HG03558 (cell line): ENCODE data around the gene OR51B6.
A peak's percentile ranks its signal among the peaks of the same experiment; 100 is the strongest.
"Not testable (repeated sequence)": the region's sequence is repeated elsewhere in the genome, so short reads cannot be mapped to it uniquely, and the experiment has no call there.

Source experiments
- ATAC-seq: cut with Tn5 transposase; IDR thresholded peaks from one replicate; pipeline ENCODE4 v1.9.1; 2021; ENCODE audit warnings: moderate number of reproducible peaks; ENCODE audit not compliant: unreplicated experiment; ENCODE audit errors: extremely low read depth

The OR51B6 gene, protein sequence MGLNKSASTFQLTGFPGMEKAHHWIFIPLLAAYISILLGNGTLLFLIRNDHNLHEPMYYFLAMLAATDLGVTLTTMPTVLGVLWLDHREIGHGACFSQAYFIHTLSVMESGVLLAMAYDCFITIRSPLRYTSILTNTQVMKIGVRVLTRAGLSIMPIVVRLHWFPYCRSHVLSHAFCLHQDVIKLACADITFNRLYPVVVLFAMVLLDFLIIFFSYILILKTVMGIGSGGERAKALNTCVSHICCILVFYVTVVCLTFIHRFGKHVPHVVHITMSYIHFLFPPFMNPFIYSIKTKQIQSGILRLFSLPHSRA

DNA sequence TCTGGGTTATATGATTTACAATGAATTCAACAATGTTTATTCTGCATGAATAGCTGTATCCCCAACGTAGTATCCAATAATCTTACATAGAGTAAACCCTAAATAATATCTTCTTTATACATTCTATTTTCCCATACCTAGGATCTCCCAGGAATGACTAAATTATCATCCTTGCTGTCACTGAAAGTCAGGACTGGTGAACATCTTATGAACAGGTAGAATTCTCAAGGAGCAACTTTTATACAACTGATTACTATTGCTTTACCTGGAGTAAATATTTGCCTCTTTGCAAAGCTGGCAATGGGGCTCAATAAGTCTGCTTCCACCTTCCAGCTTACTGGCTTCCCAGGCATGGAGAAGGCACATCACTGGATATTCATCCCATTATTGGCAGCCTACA is at the start of gene OR51B6:
Gene OR51B6, plus strand, starts transcription at position 301 of the 400 bp plus-strand sequence. Its CDS starts 0 bp downstream, at position 301.
- ATAC-seq = no peak

DNA sequence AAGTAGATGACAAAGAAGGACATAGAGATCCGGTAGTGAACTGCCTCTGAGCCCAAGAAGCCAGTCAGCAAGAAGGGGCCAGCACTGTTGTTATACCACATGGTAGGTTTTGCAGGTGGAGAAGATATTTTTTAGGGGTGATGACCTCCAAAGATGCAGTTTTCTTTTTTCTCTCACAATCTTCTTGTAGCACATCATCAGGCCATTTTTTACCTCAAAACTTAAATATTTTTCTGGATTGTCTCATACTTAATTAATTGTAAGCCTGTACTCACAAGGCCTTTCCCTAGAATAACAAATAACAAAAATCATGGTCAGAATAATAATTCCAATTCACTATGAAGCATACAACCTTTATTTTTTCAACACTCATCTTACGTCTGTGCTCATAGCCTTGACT is 49.5 kb upstream of the OR51B6 start, which contains the start of gene OR51B4:
Gene OR51B4, minus strand, starts transcription at position 101 of the 400 bp plus-strand sequence. Its CDS starts 0 bp downstream, at position 101.
- ATAC-seq = no peak

DNA sequence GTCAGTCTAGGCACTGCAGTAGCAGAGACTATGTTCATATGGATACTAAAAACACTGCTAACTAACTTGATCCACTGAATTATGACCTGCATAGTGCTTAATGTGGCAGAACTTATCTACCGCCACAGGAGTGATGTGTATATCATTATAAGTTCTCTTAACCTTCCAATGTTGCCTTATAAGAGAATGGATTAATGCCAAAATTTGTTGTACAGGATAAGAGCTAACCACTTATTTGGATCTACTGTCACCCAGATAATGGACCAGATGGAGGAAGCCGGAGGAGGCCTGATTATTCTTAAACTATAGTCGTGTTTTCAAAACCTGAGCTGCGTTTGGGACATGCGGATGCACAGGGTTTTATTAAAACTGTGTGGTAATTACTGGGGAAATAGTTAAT is 47.7 kb upstream of the OR51B6 start:
- ATAC-seq = no peak

DNA sequence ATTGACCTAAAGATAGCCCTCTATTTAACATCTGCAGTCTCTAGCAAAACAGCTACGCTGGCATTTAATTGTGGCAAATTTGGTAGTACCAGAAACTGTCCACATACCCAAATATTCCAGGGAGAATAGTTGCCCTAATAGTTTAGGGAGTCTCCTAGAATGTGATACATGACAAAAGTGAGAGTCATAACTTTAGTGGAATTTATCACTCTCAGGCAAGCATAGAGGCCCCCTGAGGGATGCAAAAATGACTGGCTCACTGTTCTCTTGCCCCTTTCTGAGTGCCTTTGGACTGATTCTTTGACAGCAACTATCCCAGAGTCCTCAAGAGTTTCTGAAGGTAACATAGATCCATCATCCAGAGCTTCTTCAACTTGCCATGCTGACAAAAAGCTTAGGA is 47.3 kb upstream of the OR51B6 start:
- ATAC-seq = no peak

DNA sequence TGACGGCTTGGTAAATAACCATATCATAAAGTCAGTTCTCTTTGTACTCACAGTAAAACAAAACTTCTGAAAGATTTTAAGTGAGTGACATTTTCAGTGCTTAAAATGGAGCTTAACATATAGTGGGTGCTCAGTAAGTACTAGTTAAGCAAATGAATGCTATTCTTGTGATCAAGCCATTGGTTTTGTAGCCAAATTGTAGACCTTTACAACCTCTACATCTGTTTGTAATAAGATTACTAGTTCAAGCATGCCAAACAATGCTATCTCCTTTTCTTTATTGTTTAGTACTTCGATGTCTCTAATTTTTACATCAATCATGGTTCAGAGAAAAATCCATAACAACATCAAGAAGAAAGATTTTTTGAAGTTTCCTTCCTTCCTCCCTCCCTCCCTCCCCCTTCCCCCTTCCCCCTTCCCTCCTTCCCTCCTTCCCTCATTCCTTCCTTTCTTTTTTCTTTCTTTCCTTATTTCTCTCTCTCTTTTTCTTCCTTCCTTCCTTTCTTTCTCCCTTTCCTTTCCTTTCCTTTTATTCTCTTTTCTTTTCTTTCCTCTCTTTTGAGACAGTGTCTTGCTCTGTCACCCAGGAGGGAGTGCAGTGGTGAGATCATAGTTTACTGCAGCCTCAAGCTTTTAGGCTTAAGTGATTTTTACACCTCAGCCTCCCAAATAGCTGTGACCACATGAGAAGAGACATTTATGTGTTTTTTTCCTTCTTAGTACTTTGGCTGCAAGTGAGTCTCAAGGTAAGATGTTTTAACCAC is 43.9 kb upstream of the OR51B6 start:
- no peak for ATAC-seq

DNA sequence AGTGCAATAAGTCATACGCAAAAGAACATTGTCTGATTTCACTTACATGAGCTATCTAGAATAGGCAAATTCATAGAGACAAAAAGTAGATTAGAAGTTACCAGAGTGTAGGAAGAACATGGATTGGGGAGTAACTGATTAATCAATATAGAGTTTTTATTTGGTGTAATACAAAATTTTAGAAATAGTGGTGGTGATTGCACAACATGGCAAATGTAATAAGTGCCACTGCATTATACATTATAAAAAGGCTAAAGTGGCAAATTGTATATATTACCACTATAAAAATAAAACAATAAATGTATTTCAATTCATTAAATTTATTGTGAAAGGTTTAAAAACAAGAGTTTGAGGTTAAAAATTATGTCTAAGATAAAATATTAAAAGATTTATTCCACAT is 40.9 kb upstream of the OR51B6 start:
- ATAC-seq = no peak

DNA sequence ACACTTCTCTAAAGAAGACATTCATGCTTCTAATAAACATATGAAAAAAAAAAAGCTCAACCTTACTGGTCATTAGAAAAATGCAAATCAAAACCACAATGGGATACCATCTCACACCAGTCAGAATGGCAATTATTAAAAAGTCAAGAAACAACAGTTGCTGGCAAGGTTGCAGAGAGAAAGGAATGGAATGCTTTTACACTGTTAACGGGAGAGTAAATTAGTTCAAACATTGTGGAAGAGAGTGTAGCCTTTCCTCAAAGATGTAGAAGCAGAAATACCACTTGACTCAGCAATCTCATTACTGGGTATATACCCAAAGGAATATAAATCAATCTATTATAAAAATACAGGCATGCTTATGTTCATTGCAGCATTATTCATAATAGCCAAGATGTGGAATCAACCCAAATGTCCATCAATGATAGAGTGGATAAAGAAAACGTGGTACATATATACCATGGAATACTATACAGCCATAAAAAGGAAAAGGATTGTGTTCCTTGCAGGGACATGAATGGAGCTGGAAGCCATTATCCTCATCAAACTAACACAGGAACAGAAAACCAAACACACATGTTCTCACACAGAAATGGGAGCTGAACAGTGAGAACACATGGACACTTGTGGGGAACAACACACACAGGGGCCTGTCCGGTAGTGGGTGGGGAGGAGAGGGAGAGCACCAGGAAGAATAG is 37.8 kb upstream of the OR51B6 start:
- not testable (repeated sequence) for ATAC-seq

DNA sequence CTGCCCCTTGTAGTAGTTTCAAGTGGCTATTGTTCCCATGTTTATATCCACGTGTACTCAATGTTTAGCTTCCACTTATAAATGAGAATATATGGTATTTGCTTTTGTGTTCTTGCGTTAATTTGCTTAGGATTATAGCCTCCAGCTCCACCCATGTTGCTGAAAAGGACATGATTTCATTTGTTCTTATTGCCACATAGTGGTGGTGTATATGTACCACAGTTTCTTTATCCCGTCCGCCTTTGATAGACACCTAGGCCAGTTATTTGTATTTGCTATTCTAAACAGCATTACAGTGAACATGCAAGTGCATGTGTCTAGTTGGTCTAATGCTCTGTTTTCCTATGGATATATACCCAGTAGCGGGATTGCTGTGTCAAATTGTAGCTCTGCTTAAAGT is 34.0 kb upstream of the OR51B6 start:
- no peak for ATAC-seq

DNA sequence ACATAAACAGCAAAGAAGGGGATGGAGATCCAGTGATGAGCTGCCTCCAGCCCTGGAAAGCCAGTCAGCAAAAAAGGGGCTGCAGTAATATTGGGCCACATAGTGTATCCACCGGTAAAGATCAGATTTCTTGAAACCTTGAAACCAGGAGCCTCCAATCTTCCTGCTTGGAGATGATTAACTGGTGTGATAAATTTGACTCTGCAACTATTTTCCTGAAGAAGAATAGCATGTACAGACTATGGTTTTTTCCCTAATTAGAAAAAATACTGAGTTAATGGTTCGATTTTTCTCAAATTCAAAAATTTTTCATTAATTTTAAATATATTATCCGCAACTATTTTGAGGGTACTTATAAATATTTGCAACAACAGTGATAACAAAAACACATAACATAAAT is 27.1 kb upstream of the OR51B6 start, which contains the start of gene OR51B2:
Gene OR51B2, minus strand, starts transcription at position 101 of the 400 bp plus-strand sequence. Its CDS starts 0 bp downstream, at position 101.
- no peak for ATAC-seq

DNA sequence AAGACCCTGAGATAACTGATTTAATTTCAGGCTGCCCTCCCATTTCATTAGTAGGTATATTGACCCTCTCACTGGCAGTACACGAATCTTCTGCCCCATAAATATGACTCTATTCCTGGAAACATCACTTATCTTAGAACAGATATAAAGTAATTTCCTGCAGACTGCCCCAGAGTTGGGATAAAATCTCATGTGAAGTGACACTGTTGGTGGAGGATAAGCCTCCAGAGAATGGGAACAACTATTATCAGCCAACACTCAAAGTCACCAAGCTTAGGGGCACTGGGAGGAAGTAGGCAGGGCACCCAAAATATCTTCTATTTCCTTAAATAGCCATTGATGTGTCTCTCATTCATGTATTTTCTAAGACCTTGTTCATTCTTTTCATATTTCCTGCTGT is 16.1 kb upstream of the OR51B6 start:
- ATAC-seq = no peak

DNA sequence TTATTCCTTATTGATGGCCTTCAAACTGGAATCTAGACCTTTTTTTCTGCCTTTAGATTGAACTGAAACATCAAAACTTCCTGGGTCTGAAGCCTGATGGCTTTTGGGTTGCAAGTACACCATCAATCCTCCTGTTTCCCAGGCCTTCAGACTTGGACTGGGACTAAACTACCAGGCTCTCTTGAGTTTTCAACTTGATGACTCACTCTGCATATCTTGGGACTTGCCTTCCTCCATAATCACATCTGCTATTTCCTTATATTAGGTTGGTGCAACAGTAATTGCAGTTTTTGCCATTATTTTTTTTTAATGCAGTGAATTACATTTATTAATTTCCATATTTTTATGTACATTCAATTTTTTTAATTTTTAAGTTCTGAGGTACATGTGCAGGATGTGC is 15.0 kb upstream of the OR51B6 start:
- no peak for ATAC-seq

DNA sequence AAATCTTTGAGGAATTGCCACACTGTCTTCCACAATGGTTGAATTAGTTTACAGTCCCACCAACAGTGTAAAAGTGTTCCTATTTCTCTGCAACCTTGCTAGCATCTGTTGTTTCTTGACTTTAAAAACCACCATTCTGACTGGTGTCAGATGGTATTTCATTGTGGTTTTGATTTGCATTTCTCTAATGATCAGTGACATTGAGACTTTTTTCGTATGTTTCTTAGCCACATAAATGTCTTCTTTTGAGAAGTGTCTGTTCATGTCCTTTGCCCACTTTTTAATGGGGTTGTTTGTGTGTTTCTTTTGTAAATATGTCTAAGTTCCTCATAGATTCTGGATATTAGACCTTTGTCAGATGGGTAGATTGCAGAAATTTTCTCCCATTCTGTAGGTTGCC is 14.1 kb upstream of the OR51B6 start:
- ATAC-seq = not testable (repeated sequence)

DNA sequence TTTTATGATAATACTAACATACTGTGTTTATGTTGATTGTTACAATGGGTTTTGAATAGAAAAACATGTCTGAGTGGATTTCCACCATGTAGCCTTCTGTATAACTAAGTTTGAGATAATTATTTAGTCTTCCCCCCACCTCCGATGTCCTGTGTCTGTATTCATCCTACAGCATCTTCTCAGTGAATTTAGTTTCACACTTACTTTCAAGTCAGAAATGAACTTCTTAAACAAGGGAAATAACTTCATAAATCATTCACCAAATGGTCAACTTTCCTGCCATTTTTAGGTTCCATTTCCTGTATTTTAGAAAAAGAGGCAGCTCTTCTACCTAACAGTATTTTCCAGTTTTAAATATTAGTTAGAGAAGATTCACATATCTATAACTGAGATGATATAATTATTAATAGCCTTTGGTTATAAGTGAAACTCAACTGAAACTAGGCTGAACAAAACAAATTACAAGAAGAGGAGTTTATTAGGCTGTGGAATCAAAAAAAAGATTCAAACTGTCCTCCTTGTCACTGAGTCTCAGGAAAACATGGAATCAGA is 11.5 kb upstream of the OR51B6 start:
- peak; percentile 65 for ATAC-seq

DNA sequence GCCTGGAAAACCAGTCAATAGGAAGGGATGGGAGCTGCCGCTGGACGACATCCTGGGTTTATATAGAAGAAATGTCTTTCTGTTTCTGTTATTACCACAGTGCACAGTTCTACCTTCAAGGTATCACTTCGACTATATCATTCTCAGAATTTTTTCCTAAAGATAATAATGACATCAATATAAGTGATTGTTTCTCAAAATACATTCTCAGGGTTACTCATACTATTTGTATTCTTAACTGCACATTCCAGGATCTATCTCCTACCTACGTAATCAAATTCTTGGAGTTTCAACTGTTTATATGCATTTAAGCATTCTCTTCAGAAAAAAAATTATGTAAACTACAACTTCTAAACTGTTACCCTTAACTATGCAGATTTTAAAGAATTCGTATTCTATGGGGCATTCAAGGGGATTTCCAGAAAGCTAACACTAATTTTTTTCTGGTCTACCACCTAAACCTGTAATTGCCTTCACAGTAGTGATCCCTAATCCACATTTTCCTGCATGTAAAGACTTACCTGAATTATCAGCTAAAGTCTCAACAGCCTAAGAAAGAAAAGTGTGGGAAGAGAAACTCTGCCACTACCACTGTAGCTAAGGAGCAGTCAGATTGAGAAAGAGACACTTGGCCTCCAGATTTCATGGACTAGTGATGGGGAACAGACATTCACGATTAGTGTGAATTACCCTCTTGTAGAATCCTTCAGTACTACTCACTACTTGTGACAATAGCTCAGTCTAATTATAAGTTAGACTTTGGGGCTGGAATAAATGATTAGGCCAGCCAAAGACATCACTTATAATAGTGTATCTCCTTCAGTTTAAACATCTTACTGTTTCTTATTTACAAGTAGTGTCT is 7.6 kb upstream of the OR51B6 start, which contains the start of gene OR51B5:
Gene OR51B5, minus strand, starts transcription at position 51 of the 862 bp plus-strand sequence. Its CDS starts 0 bp downstream, at position 51.
- ATAC-seq = no peak

DNA sequence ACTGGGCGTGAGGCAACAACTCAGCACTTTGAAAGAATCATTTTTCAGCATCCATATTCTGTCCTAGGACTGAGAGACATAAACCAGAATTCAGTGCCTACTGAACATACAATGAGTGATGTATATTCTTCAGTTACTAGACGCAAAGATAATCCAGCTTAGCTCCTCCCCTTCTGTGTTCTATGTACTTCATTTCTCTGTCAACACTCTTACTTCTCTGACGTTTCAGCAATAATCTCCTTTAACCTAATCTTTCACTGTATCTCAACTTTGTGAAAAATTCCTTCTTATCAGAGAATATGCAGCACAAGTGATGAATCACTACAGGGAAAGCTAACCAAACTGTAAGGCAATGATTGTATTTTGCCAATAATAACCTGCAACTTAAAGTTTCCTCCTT is 5.5 kb upstream of the OR51B6 start:
- no peak for ATAC-seq

DNA sequence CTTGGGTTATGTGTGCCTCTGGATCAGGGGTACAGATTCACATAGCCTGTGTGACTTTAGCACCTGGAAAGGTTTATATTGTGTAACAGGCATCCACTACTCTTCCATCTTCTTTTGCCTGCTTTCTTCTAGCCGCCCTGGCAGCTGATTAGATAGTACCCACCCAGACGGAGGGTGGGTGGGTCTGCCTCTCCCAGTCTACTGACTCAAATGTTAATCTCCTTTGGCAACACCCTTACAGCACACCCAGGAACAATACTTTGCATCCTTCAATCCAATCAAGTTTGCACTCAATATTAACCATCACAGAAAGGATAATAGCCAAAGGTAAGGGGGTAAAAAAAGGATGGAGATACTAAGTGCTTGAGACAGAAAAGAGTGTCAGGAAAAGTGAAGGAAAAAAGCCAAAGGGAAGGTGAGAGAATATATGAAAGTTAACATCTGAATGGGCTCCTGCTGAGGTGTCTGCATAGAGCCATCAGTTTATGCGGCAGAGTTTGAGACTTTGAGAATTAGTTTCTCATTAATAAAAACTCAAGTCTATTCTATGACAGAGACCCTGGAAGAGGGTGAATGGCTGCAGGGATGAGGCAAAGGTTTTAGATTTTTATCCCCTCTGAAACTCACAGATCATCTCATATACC is 2.6 kb upstream of the OR51B6 start:
- ATAC-seq = no peak

DNA sequence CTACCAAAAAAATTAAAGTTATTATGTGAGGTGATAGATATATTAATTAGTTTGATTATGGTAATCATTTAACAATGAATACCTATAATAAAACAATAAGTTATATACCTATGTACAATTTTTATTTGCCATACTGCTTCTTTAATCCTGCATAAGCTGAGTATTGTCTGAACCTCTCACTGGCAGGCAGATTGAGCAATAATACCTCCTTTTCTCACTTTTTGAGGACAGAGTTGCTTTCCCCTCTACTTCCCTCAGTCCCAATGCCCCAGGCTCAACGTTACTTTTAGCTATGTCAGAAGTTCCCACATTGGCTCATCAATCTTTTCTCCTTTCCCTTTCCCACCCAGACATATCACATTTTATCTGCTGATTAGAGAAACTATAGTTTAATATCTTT is 1.8 kb upstream of the OR51B6 start:
- ATAC-seq = no peak

DNA sequence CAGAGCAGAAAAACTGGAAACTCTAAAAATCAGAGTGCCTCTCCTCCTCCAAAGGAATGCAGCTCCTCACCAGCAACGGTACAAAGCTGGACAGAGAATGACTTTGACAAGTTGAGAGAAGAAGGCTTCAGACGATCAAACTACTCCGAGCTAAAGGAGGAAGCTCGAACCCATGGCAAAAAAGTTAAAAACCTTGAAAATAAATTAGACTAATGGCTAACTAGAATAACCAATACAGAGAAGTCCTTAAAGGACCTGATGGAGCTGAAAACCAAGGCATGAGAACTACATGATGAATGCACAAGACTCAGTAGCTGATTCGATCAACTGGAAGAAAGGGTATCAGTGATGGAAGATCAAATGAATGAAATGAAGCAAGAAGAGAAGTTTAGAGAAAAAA is 4.7 kb downstream of the OR51B6 start:
- not testable (repeated sequence) for ATAC-seq

DNA sequence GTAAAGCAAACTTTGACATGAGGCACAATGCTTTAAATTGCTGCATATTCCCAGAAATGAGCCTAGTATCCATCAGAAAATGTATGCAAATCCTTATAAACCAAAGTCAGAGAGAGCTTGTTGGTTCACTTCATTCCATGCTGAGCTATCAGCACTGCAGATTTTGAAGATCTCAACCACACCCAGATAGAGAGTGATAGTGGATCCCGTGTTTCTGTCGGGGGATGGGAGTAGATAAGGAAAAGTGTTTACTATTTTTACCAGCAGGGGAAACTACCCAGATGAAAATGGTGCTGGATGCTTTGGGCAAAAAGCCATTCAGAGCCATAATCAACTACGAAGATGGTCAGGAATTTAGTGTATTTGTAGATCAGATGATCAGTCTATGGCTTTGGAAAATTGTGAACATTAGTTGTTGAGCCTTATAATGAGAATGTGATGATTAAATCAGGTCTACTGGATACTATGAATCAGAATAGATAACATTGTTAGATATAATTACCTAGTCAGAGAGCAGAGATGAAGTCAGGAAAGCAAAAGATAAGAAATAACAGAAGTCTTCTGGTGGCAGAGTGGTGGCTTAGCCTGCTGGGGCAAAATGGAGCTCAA is 10.8 kb downstream of the OR51B6 start:
- no peak for ATAC-seq
